OCI-LY1 (cell line): ENCODE data around the gene MFAP2.

Experiments
- H2AFZ ChIP-seq: fragments of 200-600 bp; sonication (generic), shearing (Covaris generic); 2 replicates; pipeline ENCODE4 v1.6.0; 2014; ENCODE audit warnings: antibody characterized with exemption, mild to moderate bottlenecking, low read length
- H3F3A ChIP-seq: fragments of 200-600 bp; sonication (generic), shearing (Covaris generic); 2 replicates; pipeline ENCODE4 v1.6.0; 2014; ENCODE audit warnings: mild to moderate bottlenecking, antibody characterized with exemption, low read length, moderate library complexity; ENCODE audit not compliant: insufficient read depth
- H3K27ac ChIP-seq: fragments of 200-600 bp; sonication (generic); 2 replicates; pipeline ENCODE4 v1.5.1; 2014; ENCODE audit warnings: low read length, mixed run types, mild to moderate bottlenecking, low read depth; ENCODE audit not compliant: poor library complexity, severe bottlenecking
- H3K27me3 ChIP-seq: fragments of 200-600 bp; sonication (generic); 2 replicates; pipeline ENCODE4 v1.6.0; 2014; ENCODE audit warnings: antibody characterized with exemption, mild to moderate bottlenecking, low read length, moderate library complexity; ENCODE audit not compliant: insufficient read depth
- H3K36me3 ChIP-seq: fragments of 200-600 bp; sonication (generic); 2 replicates; pipeline ENCODE4 v1.6.1; 2014; ENCODE audit warnings: mild to moderate bottlenecking, antibody characterized with exemption, low read length, moderate library complexity, mixed read lengths; ENCODE audit not compliant: insufficient read depth
- H3K4me1 ChIP-seq: fragments of 200-600 bp; sonication (generic); 2 replicates; pipeline ENCODE4 v1.5.1; 2014; ENCODE audit warnings: mild to moderate bottlenecking, low read length, moderate library complexity; ENCODE audit not compliant: insufficient read depth, severe bottlenecking
- H3K4me2 ChIP-seq: fragments of 200-600 bp; sonication (generic), shearing (Covaris generic); 2 replicates; pipeline ENCODE4 v1.6.1; 2014; ENCODE audit warnings: low read length
- H3K4me3 ChIP-seq: fragments of 200-600 bp; sonication (generic); 2 replicates; pipeline ENCODE4 v1.5.1; 2014; ENCODE audit warnings: low read length, low read depth, mild to moderate bottlenecking, mixed read lengths; ENCODE audit not compliant: poor library complexity, severe bottlenecking
- H3K79me2 ChIP-seq: fragments of 200-600 bp; shearing (Covaris generic); 2 replicates; pipeline ENCODE4 v1.6.1; 2016; ENCODE audit warnings: mixed run types, low read length, mixed read lengths; ENCODE audit not compliant: insufficient read depth
- H3K9ac ChIP-seq: fragments of 200-600 bp; sonication (generic), shearing (Covaris generic); 2 replicates; pipeline ENCODE4 v1.6.1; 2014; ENCODE audit warnings: mild to moderate bottlenecking, low read length, mixed read lengths
- H3K9me2 ChIP-seq: fragments of 200-600 bp; sonication (generic), shearing (Covaris generic); 2 replicates; pipeline ENCODE4 v1.6.1; 2014; ENCODE audit warnings: low read depth, mild to moderate bottlenecking, low read length, mixed read lengths
- H3K9me3 ChIP-seq: fragments of 200-600 bp; shearing (Covaris generic); 2 replicates; pipeline ENCODE4 v1.6.1; 2014; ENCODE audit warnings: low read length, mixed read lengths
- H4K20me1 ChIP-seq: fragments of 200-600 bp; sonication (generic), shearing (Covaris generic); 2 replicates; pipeline ENCODE4 v1.6.0; 2016; ENCODE audit warnings: mild to moderate bottlenecking, low read length; ENCODE audit not compliant: insufficient read depth
- CTCF ChIP-seq: fragments of 200-600 bp; sonication (generic), shearing (Covaris generic); IDR thresholded peaks from 2 replicates; pipeline ENCODE4 v1.5.1; 2017; ENCODE audit warnings: mild to moderate bottlenecking, antibody characterized with exemption, low read length, moderate library complexity, mixed read lengths
- EZH2 ChIP-seq: fragments of 200-600 bp; sonication (generic), shearing (Covaris generic); IDR thresholded peaks from 2 replicates; pipeline ENCODE4 v1.8.0; 2017; ENCODE audit warnings: borderline replicate concordance, mixed run types, mild to moderate bottlenecking, antibody characterized with exemption, low read length, moderate library complexity, mixed read lengths

MFAP2 gene

GRCh38 chr1:17009706-17010105 lies 29.3 kb upstream of the MFAP2 start:
- Histone ChIP-seq H3K27me3 (no peaks in the 10 kb centered on the region; the same call in 1 of the 2 replicates), H3K9me3 (no peaks in the 10 kb centered on the region), H3K9ac (no peak overlapping the region), H3K4me2 (no peak overlapping the region), H3K27ac (no peak overlapping the region), H3K4me3 (no peak overlapping the region), H3F3A (no peaks in the 10 kb centered on the region), H3K36me3 (no peaks in the 10 kb centered on the region), H4K20me1 (no peaks in the 10 kb centered on the region), H3K9me2 (no peaks in the 10 kb centered on the region), H3K4me1 (peaks cover 18% of the 10 kb centered on the region), H3K79me2 (no peaks in the 10 kb centered on the region), H2AFZ (no peak overlapping the region)
- TF ChIP-seq CTCF (no peak), EZH2 (no peak)

GRCh38 chr1:17008208-17008855 lies 27.9 kb upstream of the MFAP2 start:
- Histone ChIP-seq H4K20me1 (no peaks in the 10 kb centered on the region), H3K4me1 (peaks cover 18% of the 10 kb centered on the region), H3F3A (no peaks in the 10 kb centered on the region), H3K9me3 (no peaks in the 10 kb centered on the region), H3K27ac (no peak overlapping the region), H3K9ac (no peak overlapping the region), H3K27me3 (no peaks in the 10 kb centered on the region; the same call in 1 of the 2 replicates), H3K79me2 (no peaks in the 10 kb centered on the region), H3K36me3 (peaks cover 3% of the 10 kb centered on the region; the same call in 1 of the 2 replicates), H3K4me2 (no peak overlapping the region), H2AFZ (no peak overlapping the region), H3K9me2 (no peaks in the 10 kb centered on the region), H3K4me3 (no peak overlapping the region)
- TF ChIP-seq EZH2 = no peak
- TF ChIP-seq CTCF = no peak

- no peak overlapping the region for H3K27ac ChIP-seq
- no peak for TF ChIP-seq CTCF
- no peak for TF ChIP-seq EZH2
- no peaks in the 10 kb centered on the region for H3K9me3 ChIP-seq
- H3K9ac ChIP-seq = no peak overlapping the region
- no peaks in the 10 kb centered on the region for H3F3A ChIP-seq
- no peak overlapping the region for H2AFZ ChIP-seq
- H3K36me3 ChIP-seq = peaks cover 3% of the 10 kb centered on the region; the same call in 1 of the 2 replicates
- no peaks in the 10 kb centered on the region for H3K9me2 ChIP-seq
- no peaks in the 10 kb centered on the region for H4K20me1 ChIP-seq
- H3K4me3 ChIP-seq = no peak overlapping the region
- H3K27me3 ChIP-seq = no peaks in the 10 kb centered on the region
- H3K79me2 ChIP-seq = no peaks in the 10 kb centered on the region
- peaks cover 13% of the 10 kb centered on the region for H3K4me1 ChIP-seq
- H3K4me2 ChIP-seq = no peak overlapping the region
These were observed 26.7 kb upstream of the MFAP2 start for GRCh38 chr1:17007121-17007520.
